ENCODE results near the gene RCVRN. TPM values are rescaled to one million over a fixed set of nuclear protein-coding genes. Genes with fewer than 3 reads are reported as not detected.

Gene RCVRN
- total and polyA plus RNA-seq, 2 of the 13 experiments (the other 11 are each of a cell fraction or from before 2014, with no cell fraction given), result not detected

DNA sequence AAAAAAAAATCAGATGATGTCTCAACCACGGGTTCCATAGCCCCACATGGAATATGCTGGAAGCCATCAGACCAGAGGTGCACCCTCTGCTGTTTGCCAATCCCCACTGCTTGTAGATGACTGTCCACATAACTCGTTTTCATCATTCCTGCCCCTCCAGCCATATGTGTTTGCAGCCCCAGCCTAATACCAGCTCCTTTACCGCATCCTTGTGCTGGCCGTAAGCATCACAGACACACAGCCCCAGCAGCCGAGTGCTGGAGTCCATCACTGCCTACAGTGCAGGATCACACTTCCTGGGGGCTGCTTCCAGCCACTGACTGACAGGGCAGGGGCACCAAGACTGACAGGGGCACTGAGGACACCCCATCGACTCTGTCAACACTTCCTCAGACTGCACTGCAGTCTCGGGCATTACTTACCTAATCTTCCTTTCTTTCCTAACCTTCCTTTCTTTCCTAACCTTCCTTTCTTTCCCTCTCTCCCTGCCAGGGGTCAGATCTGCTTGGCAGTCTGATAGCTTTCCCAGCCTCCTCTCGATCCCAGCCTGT, 5.0 kb downstream of the RCVRN start:
- H2AFZ ChIP-seq (ENCODE audit: low read length), result no peak overlapping the region
- H3K4me3 ChIP-seq (replicated peaks in 1 of 3; ENCODE audit: insufficient read depth in 1 of 3, low read depth in 2 of 3, low read length in 3 of 3), result no peak overlapping the region
- BruUV-seq (replicated peaks), result no TSS peak
- no peaks in the 10 kb centered on the region for H4K20me1 ChIP-seq (ENCODE audit: insufficient read depth, low read length)
- H3K9ac ChIP-seq (ENCODE audit: insufficient read depth, low read depth, low read length), result no peak overlapping the region
- intact Hi-C loops (cut with micrococcal nuclease; ENCODE audit: unreplicated experiment) (no loop called here), in situ Hi-C loops (cut with HindIII; ENCODE audit: extremely low pct_ligation_motif_present, low pct_unique_long_range_greater_than_20kb) (no loop called here)
- DNase-seq (ENCODE audit: low spot score) (no peak), FAIRE-seq (no peak), ATAC-seq (no peak)
- peaks cover 0 to 16% of the 10 kb centered on the region in 2 experiments; a peak in 3 of 5 replicates for H3K27me3 ChIP-seq (ENCODE audit: control insufficient read depth in 1 of 2, insufficient read depth in 2 of 2, low read length in 2 of 2)
- no peak overlapping the region for H3K27ac ChIP-seq (ENCODE audit: extremely low read length, insufficient read depth, low read length)
- TF ChIP-seq, protein P1, sequence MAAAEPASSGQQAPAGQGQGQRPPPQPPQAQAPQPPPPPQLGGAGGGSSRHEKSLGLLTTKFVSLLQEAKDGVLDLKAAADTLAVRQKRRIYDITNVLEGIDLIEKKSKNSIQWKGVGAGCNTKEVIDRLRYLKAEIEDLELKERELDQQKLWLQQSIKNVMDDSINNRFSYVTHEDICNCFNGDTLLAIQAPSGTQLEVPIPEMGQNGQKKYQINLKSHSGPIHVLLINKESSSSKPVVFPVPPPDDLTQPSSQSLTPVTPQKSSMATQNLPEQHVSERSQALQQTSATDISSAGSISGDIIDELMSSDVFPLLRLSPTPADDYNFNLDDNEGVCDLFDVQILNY (CRISPR knock-in tag; conservative IDR thresholded peaks at IDR 0.05), result no peak
- TF ChIP-seq ZNF580 (CRISPR knock-in tag; IDR thresholded peaks at IDR 0.05; ENCODE audit: borderline replicate concordance, low read depth) (no peak), ZNF235 (CRISPR knock-in tag; IDR thresholded peaks at IDR 0.05; ENCODE audit: borderline replicate concordance) (no peak), ZFP36 (IDR thresholded peaks at IDR 0.05; ENCODE audit: borderline replicate concordance, low read depth, low read length, partially characterized antibody) (no peak), GLI4 (CRISPR knock-in tag; IDR thresholded peaks at IDR 0.05; ENCODE audit: borderline replicate concordance) (no peak), PBX2 (CRISPR knock-in tag; IDR thresholded peaks at IDR 0.05) (no peak), NCOA1 (CRISPR knock-in tag; IDR thresholded peaks at IDR 0.05) (no peak), SRY (CRISPR knock-in tag; IDR thresholded peaks at IDR 0.05) (no peak), TBL1XR1 (IDR thresholded peaks at IDR 0.05; ENCODE audit: borderline replicate concordance, low read length, partially characterized antibody) (no peak), TEAD2 (CRISPR knock-in tag; IDR thresholded peaks at IDR 0.05) (no peak), NR3C1 (CRISPR knock-in tag; IDR thresholded peaks at IDR 0.05) (no peak), ZNF512B (CRISPR knock-in tag; IDR thresholded peaks at IDR 0.05; ENCODE audit: borderline replicate concordance) (no peak), NFKBIZ (CRISPR knock-in tag; IDR thresholded peaks at IDR 0.05) (no peak)
- WGBS (ENCODE audit: low lambda C conversion rate), result under 1% methylated on average over 5 of the region's 8 CpGs
- ChIA-PET POLR2A (no interaction called here), CTCF (ENCODE audit: low intra/inter-chr PET ratio, low total read pairs) (no interaction called here)
- no peaks in the 10 kb centered on the region for H3K79me2 ChIP-seq (ENCODE audit: insufficient read depth, low read length)
- H3K4me2 ChIP-seq (ENCODE audit: low read depth, low read length), result no peak overlapping the region
- no peaks in the 10 kb centered on the region for H3K9me3 ChIP-seq (ENCODE audit: low read length)
- H3K4me1 ChIP-seq (ENCODE audit: insufficient read depth, low read length), result no peaks in the 10 kb centered on the region
- no peaks in the 10 kb centered on the region for H3K36me3 ChIP-seq (replicated peaks in 1 of 2; ENCODE audit: control insufficient read depth in 1 of 2, insufficient read depth in 2 of 2, low read length in 2 of 2)

Measured in HepG2 (cell line).